HCEC 1CT (cell line): ENCODE results near the gene PDE11A.

ENCODE experiments used
- DNase-seq: peaks from one replicate; pipeline ENCODE4 v3.0.0-alpha.2; 2017

PDE11A gene

DNA sequence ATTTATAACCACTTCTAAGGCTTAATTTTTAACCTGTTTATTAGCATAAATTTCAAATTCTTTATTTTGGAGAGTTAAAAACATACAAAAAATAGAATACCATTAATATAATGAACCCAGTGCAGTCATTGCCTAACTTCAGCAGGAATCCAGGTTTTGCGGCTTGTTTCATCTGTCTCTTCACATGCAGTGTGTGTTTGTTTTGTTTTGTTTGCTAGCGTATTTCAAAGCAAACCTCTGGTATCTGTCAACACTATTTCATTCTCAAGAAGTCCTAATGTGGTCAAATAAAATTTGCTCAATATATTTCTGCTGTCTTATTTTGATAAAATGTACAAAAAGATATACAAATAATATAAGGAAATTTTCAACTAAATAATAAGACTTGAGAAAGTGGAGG is 351.5 kb downstream of the PDE11A start:
- no peak for DNase-seq

DNA sequence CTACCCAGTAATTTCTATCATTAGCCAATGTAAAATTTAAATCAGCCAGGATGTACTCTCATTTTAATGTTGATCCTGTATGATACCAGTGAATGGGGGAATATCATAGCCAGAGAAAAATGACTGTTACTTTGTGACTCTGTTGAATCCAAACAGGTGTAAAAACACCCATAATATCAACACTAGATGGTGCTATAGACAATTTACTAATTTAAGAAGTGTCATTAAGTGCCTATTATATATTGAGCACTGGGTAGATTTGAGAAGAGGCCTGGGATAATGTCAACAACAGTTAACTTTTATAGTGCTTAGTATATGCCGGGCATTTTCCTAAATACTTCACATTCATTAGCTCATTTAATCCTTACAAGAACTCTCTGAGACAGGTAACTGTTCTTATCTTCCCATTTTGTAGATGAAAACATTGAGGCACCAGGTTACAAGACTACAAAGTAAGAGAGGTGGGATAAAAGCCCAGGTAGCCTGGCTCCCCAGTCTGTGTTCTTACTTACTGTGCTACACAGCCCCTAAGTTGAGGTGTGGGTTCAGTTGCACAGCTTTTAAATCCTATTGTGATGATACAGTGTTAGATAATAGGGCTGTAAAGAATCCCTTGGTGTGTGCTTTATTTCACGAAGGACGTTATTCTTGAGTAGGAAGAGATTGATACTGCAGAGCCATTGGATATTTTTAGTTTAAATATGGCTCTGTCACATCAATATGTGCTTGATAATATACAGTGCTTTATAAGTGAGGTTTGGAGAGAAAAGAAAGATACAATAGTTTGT is 354.6 kb downstream of the PDE11A start:
- DNase-seq, result peak; percentile 2

- DNase-seq, result no peak
Observed at GRCh38 chr2:177716484-177716883, 356.1 kb downstream of the PDE11A start.

DNA sequence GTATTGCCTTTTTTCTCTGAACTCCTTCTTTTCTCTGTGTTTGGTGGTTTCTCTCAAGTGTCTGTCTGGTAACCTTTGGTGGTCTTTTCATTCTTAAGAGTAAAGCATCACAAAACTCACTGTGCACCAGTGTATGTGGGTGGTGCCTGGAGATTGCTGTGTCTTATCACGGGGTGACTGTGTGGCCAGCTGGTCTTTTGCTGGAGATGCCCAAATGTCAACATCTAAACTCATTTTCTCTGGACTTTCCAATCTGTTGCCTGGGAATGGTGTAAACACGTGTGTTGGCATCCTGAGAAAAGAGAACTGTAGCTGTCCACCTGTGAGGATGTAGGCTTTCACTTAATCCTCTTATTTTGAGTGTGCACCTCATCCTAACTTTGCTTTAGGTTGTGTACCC is 356.8 kb downstream of the PDE11A start:
- DNase-seq, result no peak

GRCh38 chr2:177714704-177715103 is 357.9 kb downstream of the PDE11A start:
- DNase-seq, result no peak

DNA sequence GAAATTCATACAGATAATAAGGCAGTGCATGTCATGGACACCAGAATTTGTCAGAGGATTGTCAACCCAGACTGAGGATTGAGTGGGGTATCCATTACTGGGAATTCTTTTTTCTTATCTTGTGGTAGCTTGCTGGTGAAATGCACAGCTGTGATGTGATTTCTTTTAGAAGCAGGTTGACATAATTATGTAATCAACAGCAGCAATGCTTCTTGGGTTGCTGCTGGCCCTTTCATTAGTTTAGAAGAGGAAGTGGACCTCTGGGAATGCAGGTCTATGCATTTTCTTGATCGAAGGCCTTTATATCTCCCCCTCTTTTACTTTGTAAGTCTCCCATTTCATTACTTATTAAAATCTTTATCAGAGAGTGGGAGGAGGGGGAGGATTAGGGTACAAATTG is 360.1 kb downstream of the PDE11A start:
- DNase-seq, result no peak

DNA sequence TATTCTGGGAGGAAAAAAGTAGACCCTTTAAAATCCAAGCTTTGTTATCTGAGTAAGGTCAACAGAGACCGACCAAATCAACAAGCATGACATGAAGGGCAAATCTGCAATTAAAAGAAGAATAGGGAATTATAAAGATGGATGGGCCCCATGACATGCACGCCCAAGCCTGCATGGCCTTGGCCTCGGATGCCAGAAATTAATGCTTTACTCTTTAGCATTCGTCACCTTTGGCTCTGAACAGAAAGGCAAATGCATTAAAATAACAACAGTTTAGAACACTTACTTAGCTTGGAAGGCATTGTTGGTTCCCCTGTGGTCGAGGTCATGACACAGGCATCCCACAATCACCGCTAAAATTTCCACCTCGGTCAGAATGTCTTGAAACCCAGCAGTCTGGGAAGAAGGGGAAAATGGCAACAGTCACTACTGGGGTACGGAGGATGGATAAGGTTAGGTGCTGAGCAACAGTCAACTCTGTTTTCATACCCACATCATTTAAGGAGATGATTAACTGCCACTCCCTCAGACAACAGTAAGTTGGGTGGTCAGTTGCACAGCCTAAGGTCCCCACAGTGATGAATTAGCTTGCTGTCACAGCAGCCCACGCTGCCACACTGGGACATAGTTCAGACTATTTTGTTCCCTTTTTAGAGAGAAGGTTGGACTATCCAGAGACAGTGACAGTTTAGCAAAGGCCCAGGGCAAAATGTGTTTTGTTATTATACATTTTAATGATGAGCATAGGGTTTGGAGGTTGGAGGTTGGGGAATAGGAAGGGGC is 360.9 kb downstream of the PDE11A start:
- DNase-seq, result no peak

DNA sequence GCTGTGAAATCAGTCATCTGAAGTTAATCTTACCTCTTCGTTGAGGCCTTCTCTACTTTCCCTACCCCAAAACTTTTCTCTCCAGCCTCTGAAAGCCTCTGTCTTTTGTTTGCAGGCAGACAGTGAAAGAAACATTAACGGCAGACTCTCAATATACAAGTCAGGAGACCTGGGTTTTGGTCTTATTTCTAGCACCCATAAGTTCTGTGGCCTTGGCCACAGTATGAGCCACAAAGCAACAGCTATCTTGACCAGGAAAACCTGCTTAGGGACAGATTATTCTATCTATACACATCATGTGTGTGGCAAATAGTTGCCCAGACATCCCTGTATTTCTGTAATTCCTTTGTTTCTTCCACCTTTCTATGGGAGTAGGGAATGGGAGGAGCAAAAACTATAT is 361.7 kb downstream of the PDE11A start:
- DNase-seq, result no peak

- no peak for DNase-seq
Observed at GRCh38 chr2:177709986-177710401, 362.6 kb downstream of the PDE11A start.

- no peak for DNase-seq
Observed at GRCh38 chr2:177708660-177709444, 363.7 kb downstream of the PDE11A start.

DNA sequence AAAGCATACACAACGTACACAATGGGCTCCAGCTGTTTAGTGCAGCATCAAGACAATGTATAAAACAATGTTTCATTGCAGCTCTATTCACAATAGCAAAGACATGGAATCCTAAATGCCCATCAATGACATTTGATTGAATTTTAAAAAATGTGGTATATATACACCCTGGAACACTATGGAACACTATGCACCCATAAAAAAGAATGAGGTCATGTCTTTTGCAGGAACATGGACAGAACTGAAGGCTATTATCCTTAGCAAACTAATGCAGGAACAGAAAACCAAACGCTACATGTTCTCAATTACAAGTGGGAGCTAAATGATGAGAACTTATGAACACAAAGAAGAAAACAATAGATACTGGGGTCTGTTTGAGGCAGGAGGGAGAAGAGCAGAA is 364.5 kb downstream of the PDE11A start:
- no peak for DNase-seq

- no peak for DNase-seq
Observed at GRCh38 chr2:177705511-177706173, 366.9 kb downstream of the PDE11A start.

GRCh38 chr2:177703159-177703558 is 369.4 kb downstream of the PDE11A start:
- DNase-seq, result no peak

DNA sequence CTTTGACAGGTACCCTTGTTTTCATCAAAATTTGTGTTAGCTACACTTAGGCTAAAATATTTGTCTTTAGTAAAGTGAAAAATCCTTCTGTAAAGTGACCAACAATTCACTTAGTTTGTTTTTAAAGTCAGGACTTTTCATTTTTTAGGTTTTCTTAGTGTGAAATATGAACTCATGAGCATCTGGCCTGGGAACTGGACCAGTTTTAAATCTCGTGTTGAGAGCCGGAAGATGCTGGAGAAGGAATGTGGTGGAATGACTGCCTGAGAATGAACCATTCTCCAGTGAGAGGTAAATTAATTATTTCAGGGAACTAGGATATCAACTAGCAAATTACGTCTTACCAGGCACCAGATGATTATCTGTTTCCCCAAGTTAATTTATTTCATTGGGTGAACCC is 374.3 kb downstream of the PDE11A start:
- DNase-seq, result no peak

DNA sequence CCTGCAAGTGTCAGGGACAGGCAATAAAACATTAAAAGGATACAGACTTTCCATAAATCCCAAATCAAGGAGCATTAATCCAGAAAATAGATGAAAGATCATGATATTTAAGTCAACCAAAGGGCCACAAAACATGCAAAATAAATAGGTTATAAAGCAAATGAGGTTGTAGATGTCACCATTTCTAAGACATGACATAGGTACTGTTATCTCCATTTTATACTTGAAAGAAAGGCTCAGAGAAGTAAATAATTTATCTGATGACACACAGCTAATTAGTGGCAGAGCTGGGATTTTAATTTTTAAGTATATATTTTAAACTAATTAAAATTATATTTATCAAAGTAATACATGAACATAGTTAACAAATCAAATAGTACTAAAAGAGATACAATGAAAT is 378.2 kb downstream of the PDE11A start:
- DNase-seq, result no peak

DNA sequence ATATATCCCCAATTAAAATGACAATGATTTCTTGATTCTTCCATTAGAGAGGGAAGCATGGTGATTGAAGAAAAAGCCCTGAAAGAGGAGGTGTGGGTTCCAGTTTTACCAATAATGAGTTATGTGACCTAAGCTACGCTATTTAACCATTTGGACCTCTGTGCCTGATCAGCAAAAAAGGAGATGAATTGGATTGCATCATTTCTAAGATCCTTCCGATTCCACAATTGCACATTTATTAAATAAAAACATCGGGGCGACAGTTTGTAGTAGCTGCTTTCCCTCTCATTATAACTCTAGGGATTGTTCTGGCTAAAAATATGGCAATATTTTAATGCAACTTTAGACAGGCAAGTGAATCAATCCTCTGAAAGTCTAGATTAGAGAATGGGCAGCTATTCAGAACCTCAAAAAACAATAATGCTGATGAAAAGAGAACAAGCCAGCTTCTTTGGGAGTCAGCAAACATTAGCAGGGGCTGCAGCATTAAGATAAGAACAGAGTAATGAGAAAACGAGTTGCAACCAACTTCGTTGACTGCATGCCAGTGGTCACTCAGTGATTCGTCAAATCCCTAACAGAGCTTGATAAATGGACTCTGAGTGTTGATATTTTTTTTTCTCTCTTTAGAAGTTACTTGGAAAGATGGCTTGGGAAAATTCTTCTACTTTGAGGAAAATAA is 378.8 kb downstream of the PDE11A start:
- DNase-seq, result no peak

DNA sequence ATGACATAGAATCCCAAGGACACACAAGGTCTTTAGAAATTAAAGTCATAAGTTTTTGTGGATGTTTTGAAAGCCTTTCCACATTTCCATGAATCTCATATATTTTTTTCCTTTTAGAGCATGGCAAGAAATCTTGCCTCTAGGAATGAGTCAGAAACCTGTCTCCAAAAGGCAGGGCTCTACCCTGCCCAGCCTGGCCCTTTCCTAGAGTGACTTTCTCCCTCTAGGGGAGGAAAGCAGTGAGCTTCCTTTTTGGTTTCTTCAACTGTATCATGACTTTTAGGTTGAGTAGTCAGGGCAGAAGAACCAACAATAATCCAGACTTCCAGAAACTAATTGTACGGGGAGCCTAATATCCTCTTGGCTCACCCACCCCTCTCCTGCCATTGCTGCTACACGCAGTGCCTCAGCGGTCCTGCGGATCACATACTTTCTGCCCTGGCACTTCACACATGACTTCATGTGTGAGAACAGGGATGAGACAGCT is 379.8 kb downstream of the PDE11A start:
- no peak for DNase-seq

DNA sequence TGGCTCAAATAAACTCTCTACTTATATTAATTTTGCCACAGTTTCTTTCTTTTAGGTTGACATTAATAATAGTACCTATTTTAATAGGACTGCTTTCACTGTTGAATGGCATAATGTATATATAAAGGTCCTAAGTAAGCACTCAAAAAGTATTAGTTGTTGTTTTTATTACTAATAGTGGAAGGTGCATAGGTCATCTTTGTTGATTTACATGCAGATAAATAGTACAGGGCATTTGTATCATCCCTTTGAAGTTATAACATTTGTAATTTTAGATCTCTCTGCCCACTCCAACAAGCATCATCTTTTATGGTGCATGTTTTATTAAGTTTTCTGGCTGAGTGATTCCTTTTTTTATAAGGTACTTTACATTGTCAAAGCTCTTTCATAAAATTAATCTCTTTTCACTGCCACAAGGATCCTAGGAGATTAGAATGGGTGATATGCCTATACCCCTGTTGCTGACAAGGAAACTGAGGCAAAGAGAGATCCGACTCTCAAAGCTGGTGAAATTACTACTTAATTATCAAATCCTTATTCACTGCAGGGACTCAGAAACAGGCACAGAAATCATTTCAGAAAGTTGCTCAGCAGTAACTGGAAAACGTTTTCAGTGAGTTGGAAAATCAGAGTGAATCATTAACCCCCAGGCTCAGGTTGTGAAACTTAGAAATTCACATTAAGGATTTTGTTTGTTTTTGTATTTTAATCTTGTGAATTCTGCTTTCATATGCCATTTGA is 380.4 kb downstream of the PDE11A start:
- DNase-seq, result no peak

- no peak for DNase-seq
Observed at GRCh38 chr2:177691177-177691576, 381.4 kb downstream of the PDE11A start.

- no peak for DNase-seq
Observed at GRCh38 chr2:177689623-177690022, 383.0 kb downstream of the PDE11A start.

GRCh38 chr2:177688844-177689243 is 383.7 kb downstream of the PDE11A start:
- DNase-seq, result no peak
